ENCODE measurements around the gene CENPE.

DNA sequence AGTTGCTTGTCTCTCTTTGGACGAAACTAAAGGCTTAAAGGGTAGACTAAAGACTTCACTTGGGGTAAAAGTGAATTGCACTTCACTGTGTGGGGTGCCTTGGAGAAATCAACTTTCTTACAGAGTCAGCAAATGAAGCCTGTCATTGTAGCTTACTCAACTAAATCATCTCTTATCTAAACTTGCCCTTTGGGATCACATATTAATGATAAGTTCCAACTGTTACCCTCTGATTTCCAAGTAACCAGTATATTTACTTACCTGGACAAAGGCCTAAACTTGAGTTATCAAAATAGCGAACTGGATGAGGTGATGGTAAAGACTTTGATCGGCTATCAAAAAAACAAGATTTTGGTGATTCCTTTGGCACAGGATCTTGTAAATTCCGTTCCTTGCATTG, 89.6 kb downstream of the CENPE start:
- TF ChIP-seq, protein P1, sequence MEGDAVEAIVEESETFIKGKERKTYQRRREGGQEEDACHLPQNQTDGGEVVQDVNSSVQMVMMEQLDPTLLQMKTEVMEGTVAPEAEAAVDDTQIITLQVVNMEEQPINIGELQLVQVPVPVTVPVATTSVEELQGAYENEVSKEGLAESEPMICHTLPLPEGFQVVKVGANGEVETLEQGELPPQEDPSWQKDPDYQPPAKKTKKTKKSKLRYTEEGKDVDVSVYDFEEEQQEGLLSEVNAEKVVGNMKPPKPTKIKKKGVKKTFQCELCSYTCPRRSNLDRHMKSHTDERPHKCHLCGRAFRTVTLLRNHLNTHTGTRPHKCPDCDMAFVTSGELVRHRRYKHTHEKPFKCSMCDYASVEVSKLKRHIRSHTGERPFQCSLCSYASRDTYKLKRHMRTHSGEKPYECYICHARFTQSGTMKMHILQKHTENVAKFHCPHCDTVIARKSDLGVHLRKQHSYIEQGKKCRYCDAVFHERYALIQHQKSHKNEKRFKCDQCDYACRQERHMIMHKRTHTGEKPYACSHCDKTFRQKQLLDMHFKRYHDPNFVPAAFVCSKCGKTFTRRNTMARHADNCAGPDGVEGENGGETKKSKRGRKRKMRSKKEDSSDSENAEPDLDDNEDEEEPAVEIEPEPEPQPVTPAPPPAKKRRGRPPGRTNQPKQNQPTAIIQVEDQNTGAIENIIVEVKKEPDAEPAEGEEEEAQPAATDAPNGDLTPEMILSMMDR (IDR thresholded peaks at IDR 0.05) = no peak
- TF ChIP-seq ZFX (IDR thresholded peaks at IDR 0.05; ENCODE audit: borderline replicate concordance) = no peak

Measured in 22Rv1 (cell line).